HEK293T (cell line): ENCODE results near the gene LRMDA.

Source experiments
- FOXA1 ChIP-seq: fragments of 450-650 bp; IDR thresholded peaks from 2 replicates; pipeline ENCODE4 v1.6.1; 2016; ENCODE audit warnings: mild to moderate bottlenecking
- FOXK2 ChIP-seq: fragments of 450-650 bp; IDR thresholded peaks from 2 replicates; pipeline ENCODE4 v1.6.1; 2016; ENCODE audit warnings: mild to moderate bottlenecking
- FOXM1 ChIP-seq: fragments of 450-650 bp; IDR thresholded peaks from 2 replicates; pipeline ENCODE4 v1.6.1; 2017; ENCODE audit warnings: mild to moderate bottlenecking, borderline replicate concordance
- SUZ12 ChIP-seq: fragments of 450-650 bp; IDR thresholded peaks from 2 replicates; pipeline ENCODE4 v1.6.1; 2016; ENCODE audit warnings: mild to moderate bottlenecking
- ZNF384 ChIP-seq: fragments of 450-650 bp; IDR thresholded peaks from 2 replicates; pipeline ENCODE4 v1.6.1; 2016

- no peak for TF ChIP-seq FOXM1
- no peak for TF ChIP-seq ZNF384
- TF ChIP-seq SUZ12 = no peak
- no peak for TF ChIP-seq FOXK2
- no peak for TF ChIP-seq FOXA1
Observed at GRCh38 chr10:76451911-76452310, 1020.5 kb downstream of the LRMDA start.
